Uterus (tissue), 4 donors: ENCODE measurements around the gene PRKCE. TPM values are rescaled to one million over a fixed set of nuclear protein-coding genes. Genes with fewer than 3 reads are reported as not detected.

Source experiments
- DNase-seq, 2 donors: peaks; one replicate each; pipeline ENCODE4 v3.0.0-alpha.2; 2019 to 2020
- H3K27ac ChIP-seq, 2 donors: fragments of 200-600 bp; sonication (generic); 1 replicate in 1 of 2; 2 replicates in 1 of 2; pipeline ENCODE4 v1.5.1; 2016 to 2018
- H3K27me3 ChIP-seq, 2 donors: fragments of 200-600 bp; sonication (generic); one replicate each; pipeline ENCODE4 v1.5.1; 2018 to 2019; ENCODE audit warnings: control low read depth in 1 of 2
- H3K36me3 ChIP-seq, 2 donors: fragments of 200-600 bp; sonication (generic); one replicate each; pipeline ENCODE4 v1.5.1; 2019; ENCODE audit warnings: control low read depth in 1 of 2
- H3K4me1 ChIP-seq, 2 donors: fragments of 200-600 bp; sonication (generic); one replicate each; pipeline ENCODE4 v1.5.1; 2018 to 2019; ENCODE audit warnings: control low read depth in 1 of 2
- H3K4me3 ChIP-seq, 2 donors: fragments of 200-600 bp; sonication (generic); 1 replicate in 1 of 2; 2 replicates in 1 of 2; pipeline ENCODE4 v1.5.1; 2018 to 2019; ENCODE audit warnings: mild to moderate bottlenecking in 1 of 2
- H3K9me3 ChIP-seq, 2 donors: fragments of 200-600 bp; sonication (generic); one replicate each; pipeline ENCODE4 v1.5.1; 2019; ENCODE audit warnings: control low read depth in 1 of 2
- POLR2A ChIP-seq, 2 donors: fragments of 450-650 bp; IDR thresholded peaks; one replicate each; pipeline ENCODE4 v1.6.1; 2016; ENCODE audit warnings: antibody characterized with exemption in 2 of 2, mild to moderate bottlenecking in 1 of 2, moderate library complexity in 1 of 2
- intact Hi-C: fragments of 100-400 bp; cut with DNase I; formaldehyde crosslinking; loops from one replicate; pipeline ENCODE4 v1.15.1; 2023; ENCODE audit warnings: low total_unique reads
- total RNA-seq, 4 donors: library from RNA; depleted of rRNA in 3 of 4; stranded (reverse); fragments of >200 nt in 3 of 4; gene quantifications; one replicate each; pipeline versions ENCODE4 v1.1.0 to v1.2.4, GENCODE V29; 2014 to 2023
- TF ChIP-seq, protein P1 (sequence below), 4 experiments: fragments of 200-600 bp in 2 of 4; fragments of 450-650 bp in 2 of 4; sonication (generic) in 2 of 4; IDR thresholded peaks; one replicate each; pipeline ENCODE4 v1.5.1; 2016 to 2019; ENCODE audit warnings: antibody characterized with exemption in 4 of 4, mild to moderate bottlenecking in 2 of 4, moderate library complexity in 1 of 4
- donor health status: DM: yes; HTN: yes; CAD: no.

The PRKCE gene
- total RNA-seq, 4 donors from 2014 or later = 3.8 to 47.6 (median 14.2) TPM

DNA sequence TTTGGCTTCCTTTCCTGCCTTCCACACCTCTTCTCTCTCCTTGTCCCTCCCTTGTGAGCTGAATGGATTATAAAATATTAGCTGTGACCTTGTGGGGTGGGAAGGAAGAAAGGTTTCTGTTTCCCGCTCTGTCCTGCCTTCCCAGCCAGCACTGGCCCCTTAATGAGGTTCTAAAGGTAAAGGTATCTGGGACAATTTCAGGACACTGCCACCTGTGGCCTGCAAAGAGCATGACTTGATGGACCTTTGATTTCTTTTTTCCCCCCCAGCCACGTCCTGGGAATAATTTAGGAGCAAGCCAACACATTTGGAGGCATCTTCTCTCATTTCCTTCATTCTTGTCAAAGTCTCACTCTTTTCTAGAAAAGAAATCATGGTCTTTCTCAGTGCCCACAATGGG, 399.0 kb downstream of the PRKCE start:
- Histone ChIP-seq H3K4me1 (no peaks in the 10 kb centered on the region), H3K4me3 (no peak overlapping the region), H3K27ac (no peak overlapping the region), H3K36me3 (no peaks in the 10 kb centered on the region), H3K9me3 (no peaks in the 10 kb centered on the region), H3K27me3 (no peaks in the 10 kb centered on the region)
- DNase-seq = no peak
- intact Hi-C loops = no loop called here
- TF ChIP-seq, protein P1, sequence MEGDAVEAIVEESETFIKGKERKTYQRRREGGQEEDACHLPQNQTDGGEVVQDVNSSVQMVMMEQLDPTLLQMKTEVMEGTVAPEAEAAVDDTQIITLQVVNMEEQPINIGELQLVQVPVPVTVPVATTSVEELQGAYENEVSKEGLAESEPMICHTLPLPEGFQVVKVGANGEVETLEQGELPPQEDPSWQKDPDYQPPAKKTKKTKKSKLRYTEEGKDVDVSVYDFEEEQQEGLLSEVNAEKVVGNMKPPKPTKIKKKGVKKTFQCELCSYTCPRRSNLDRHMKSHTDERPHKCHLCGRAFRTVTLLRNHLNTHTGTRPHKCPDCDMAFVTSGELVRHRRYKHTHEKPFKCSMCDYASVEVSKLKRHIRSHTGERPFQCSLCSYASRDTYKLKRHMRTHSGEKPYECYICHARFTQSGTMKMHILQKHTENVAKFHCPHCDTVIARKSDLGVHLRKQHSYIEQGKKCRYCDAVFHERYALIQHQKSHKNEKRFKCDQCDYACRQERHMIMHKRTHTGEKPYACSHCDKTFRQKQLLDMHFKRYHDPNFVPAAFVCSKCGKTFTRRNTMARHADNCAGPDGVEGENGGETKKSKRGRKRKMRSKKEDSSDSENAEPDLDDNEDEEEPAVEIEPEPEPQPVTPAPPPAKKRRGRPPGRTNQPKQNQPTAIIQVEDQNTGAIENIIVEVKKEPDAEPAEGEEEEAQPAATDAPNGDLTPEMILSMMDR (IDR thresholded peaks at IDR 0.05) = no peak
- no peak for TF ChIP-seq POLR2A (IDR thresholded peaks at IDR 0.05)

DNA sequence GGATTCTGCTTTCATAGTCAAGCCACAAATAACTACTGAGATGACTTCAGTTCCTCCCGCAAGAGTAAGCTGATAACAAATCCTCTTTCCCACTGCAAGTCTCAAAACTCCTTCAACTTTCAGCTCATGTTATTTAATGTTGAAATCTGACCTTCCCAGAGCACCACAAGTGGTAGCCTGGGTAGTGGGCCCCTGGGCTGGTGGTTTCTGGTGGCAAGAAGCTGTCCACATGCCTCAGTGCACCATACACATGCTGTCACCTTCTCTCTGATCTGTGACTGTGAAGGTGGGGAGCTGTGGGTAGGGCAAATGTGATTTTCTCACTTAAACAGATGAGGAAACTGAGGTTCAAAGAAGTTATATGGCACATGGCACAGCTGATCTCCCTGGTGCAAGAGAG, 399.6 kb downstream of the PRKCE start:
- TF ChIP-seq, protein P1 (IDR thresholded peaks at IDR 0.05) = no peak
- TF ChIP-seq POLR2A (IDR thresholded peaks at IDR 0.05) = no peak
- no peak overlapping the region for H3K4me3 ChIP-seq
- DNase-seq = no peak

DNA sequence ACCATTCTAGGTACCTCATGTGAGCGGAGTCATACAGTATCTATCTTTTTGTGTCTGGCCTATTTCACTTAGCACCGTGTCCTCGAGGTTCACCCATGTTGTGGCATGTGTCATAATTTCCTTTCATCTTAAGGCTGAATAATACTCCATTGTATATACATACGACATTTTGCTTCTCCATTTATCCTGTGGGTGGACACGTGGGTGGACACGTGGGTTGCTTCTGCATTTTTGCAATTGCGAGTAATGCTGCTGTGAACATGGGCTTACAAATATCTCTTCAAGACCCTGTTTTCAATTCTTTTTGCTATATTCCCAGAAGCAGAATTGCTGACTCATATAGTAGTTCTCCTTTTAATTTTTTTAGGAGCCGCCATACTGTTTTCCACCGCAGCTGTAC, 402.1 kb downstream of the PRKCE start:
- H3K9me3 ChIP-seq = no peaks in the 10 kb centered on the region
- H3K36me3 ChIP-seq = no peaks in the 10 kb centered on the region
- TF ChIP-seq, protein P1 (IDR thresholded peaks at IDR 0.05) = no peak
- no peak for TF ChIP-seq POLR2A (IDR thresholded peaks at IDR 0.05)
- DNase-seq = no peak
- no peak overlapping the region for H3K27ac ChIP-seq
- H3K4me1 ChIP-seq = no peaks in the 10 kb centered on the region
- no peak overlapping the region for H3K4me3 ChIP-seq
- intact Hi-C loops = no loop called here
- no peaks in the 10 kb centered on the region for H3K27me3 ChIP-seq

More for the DNA sequence above, 399.6 kb downstream of the PRKCE start:
- H3K9me3 ChIP-seq = no peaks in the 10 kb centered on the region
- intact Hi-C loops = no loop called here
- H3K36me3 ChIP-seq = no peaks in the 10 kb centered on the region
- no peaks in the 10 kb centered on the region for H3K27me3 ChIP-seq
- H3K4me1 ChIP-seq = no peaks in the 10 kb centered on the region
- no peak overlapping the region for H3K27ac ChIP-seq

DNA sequence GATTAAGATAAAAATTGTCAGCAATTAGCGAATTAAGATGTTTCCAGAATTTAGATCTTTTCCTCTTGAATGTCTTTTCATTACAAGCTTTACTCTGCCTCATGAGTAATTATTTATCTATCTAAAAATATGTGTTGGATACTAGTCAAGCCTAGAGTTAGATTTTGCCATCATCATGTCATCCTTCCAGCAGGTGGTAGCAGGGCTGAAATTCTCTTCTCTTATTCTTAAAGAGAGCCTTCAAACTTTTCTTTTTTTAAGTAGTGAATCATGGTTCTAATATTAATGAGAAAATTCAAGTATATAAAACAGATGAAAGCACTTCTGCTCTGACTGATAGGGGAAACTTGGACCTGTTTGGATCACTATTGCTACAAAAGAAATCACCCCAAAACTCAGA, 405.1 kb downstream of the PRKCE start:
- no peaks in the 10 kb centered on the region for H3K4me1 ChIP-seq
- no peak overlapping the region for H3K27ac ChIP-seq
- H3K36me3 ChIP-seq = no peaks in the 10 kb centered on the region
- DNase-seq = no peak
- H3K27me3 ChIP-seq = no peaks in the 10 kb centered on the region
- intact Hi-C loops = no loop called here
- TF ChIP-seq POLR2A (IDR thresholded peaks at IDR 0.05) = no peak
- TF ChIP-seq, protein P1 (IDR thresholded peaks at IDR 0.05) = no peak
- H3K4me3 ChIP-seq = no peak overlapping the region
- no peaks in the 10 kb centered on the region for H3K9me3 ChIP-seq

DNA sequence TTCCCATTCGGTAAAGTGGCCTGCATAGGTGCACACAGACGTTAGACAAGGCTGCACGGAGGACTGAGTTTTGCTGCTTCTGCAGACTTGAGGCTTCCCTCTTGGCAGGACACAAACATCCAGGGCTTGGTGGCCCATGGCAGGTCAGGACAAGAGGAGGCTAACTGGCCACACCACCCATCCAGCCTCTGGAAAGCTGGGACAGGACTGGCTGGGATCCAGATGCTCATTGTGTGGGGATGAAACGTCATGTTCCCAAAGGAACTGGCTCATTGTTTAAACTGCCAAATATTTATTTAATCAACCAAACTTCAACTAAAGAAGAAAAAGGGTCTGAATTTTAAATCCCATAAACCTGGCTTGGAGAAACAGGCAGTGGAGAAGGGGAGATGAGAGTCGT, 406.7 kb downstream of the PRKCE start:
- Histone ChIP-seq H3K36me3 (no peaks in the 10 kb centered on the region), H3K4me1 (no peaks in the 10 kb centered on the region), H3K27ac (peak overlapping the region in 1 of 2 donors; percentile 33), H3K27me3 (no peaks in the 10 kb centered on the region), H3K9me3 (no peaks in the 10 kb centered on the region), H3K4me3 (no peak overlapping the region)
- intact Hi-C loops = no loop called here
- TF ChIP-seq, protein P1 (IDR thresholded peaks at IDR 0.05) = no peak
- no peak for TF ChIP-seq POLR2A (IDR thresholded peaks at IDR 0.05)
- peak in 1 of 2 donors; percentile 44 for DNase-seq
